BJ (cell line): ENCODE data around the gene DVL2. TPM values are rescaled to one million over a fixed set of nuclear protein-coding genes. Genes with fewer than 3 reads are reported as not detected.

Source experiments
- CTCF ChIA-PET: fragments of 350-600 bp; formaldehyde crosslinking; extraction: SDS; loops from one replicate; lab custom pipeline; 2021; ENCODE audit warnings: antibody characterized with exemption, inconsistent platforms; lab: Yijun Ruan, JAX
- POLR2A ChIA-PET: fragments of 300-600 bp; sonication (Branson Sonifier 250); formaldehyde crosslinking; extraction: SDS; loops from one replicate; lab custom pipeline; 2021; ENCODE audit warnings: antibody characterized with exemption; lab: Charles Lee
- DNase-seq: peaks from one replicate; pipeline ENCODE4 v3.0.0-alpha.2; 2011; ENCODE audit warnings: low read depth
- H3K27me3 ChIP-seq: 2 replicates; pipeline ENCODE4 v1.6.0; 2011; ENCODE audit warnings: low read length; ENCODE audit not compliant: control insufficient read depth, insufficient read depth
- H3K36me3 ChIP-seq: 2 replicates; pipeline ENCODE4 v1.5.1; 2011; ENCODE audit warnings: low read length; ENCODE audit not compliant: control insufficient read depth, insufficient read depth
- H3K4me3 ChIP-seq: 2 replicates; pipeline ENCODE4 v1.5.1; 2011; ENCODE audit warnings: low read depth, mild to moderate bottlenecking, control low read depth, low read length
- polyA plus RNA-seq: library from polyadenylated mRNA; depleted of rRNA; stranded (reverse); fragments of >200 nt; gene quantifications from 2 replicates; pipeline ENCODE4 v1.2.3, GENCODE V29; 2011
- TF ChIP-seq, protein P1 (sequence below): IDR thresholded peaks from 2 replicates; pipeline ENCODE4 v1.5.1; 2011; ENCODE audit warnings: low read depth, mild to moderate bottlenecking, control low read depth, inconsistent platforms, low read length, moderate library complexity; ENCODE audit not compliant: insufficient read depth

The DVL2 gene
- polyA plus RNA-seq, 1 experiment: 5.0 TPM

DNA sequence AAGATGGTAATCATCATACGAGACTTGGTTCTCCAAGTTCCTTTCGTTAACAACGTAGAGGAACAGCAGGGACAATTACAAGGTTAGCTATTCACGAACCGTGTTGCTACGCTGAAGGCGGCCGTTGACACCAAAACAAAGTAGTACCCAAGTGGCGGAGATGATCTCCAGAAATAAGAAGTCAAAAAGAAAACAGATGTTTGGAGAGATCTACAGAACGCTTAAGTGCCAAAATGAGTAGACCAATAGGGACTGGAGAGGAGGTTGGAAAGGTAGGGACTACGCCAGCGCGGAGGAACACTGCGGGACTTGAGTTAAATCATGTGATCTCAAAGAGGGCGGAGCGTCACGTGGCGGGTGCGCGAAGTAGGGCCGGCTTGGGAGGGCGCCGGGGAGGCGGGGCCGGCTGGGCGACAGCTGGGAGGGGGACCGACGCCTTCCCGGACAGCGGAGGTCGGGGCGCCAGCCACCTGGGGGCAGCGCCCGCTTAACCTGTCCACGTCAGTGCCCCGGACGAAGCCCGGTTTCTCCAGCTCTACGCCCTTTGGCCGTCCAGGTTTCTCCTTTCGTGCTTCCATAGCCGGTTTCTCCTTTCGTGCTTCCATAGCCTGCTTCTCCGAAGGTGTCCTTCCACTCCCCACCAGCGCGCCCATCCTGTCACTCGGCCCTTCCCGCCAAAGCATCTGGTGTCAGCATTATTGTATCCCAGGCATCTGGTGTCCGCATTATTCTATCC lies 8.6 kb upstream of the DVL2 start:
- ChIA-PET CTCF (interaction anchor here (0.7 to 1.1 kb wide), 3 partner anchors 38 to 66 kb away, joined by 3 to 4 read pairs (median 3); partner anchors contain the start of gene SLC2A4), POLR2A (interaction anchor here (0.9 kb wide), 1 partner anchor 9 kb away, joined by 4 read pairs; the partner anchor contains the start of genes CTDNEP1 and ELP5)
- no peak for DNase-seq
- TF ChIP-seq, protein P1, sequence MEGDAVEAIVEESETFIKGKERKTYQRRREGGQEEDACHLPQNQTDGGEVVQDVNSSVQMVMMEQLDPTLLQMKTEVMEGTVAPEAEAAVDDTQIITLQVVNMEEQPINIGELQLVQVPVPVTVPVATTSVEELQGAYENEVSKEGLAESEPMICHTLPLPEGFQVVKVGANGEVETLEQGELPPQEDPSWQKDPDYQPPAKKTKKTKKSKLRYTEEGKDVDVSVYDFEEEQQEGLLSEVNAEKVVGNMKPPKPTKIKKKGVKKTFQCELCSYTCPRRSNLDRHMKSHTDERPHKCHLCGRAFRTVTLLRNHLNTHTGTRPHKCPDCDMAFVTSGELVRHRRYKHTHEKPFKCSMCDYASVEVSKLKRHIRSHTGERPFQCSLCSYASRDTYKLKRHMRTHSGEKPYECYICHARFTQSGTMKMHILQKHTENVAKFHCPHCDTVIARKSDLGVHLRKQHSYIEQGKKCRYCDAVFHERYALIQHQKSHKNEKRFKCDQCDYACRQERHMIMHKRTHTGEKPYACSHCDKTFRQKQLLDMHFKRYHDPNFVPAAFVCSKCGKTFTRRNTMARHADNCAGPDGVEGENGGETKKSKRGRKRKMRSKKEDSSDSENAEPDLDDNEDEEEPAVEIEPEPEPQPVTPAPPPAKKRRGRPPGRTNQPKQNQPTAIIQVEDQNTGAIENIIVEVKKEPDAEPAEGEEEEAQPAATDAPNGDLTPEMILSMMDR: no peak
- Histone ChIP-seq H3K27me3 (no peaks in the 10 kb centered on the region), H3K36me3 (peaks cover 10% of the 10 kb centered on the region), H3K4me3 (peak overlapping the region; percentile 67)

DNA sequence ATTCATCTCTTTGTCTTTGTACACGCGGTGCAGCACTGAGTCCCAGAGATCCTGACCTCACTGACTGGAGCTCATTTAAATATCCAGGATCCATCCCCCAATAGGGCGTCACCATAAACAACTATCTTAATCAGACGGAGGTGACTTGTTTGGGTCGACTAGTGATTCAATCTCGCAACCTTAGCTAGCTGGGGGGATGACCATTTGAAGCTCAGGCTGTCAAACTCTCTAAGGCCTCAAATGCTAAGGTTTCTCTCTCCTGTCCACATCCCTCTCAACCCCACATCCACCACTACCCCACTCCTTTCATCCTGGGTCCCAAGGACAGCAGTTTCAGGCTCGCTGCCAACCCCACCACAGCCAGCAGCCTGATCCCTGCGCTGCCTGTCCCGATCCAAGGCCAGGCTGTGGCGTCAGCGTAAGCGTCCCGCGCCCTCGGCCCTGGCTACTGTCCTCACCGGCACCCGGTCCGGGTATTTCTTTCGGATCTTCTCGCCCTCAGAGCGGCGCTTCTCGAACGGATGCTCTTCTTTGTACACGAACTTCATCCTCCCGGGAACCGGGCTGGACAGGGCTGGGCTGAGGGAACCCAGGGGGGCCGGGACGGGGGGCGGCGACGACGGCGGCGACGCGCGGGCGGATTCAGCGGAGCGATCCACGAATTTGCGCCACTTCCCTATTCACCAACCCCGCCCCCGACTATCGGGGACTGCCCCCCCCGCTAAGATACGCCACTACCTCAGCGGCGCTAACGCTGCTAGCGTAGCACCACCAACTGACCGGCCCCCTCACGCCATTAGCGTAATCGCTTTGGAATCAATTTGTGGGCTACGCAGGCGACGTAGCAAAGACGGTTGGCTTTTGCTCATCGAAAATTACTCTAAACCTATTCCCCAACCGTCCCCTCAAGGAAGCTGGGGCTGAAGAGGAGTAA lies 7.7 kb upstream of the DVL2 start, which contains the start of gene GABARAP:
TSS of gene GABARAP (minus strand) at position 667 of the 934 bp plus-strand sequence. CDS start at position 548, 119 bp downstream.
- POLR2A ChIA-PET: interaction anchor here (0.5 to 0.9 kb wide), 3 partner anchors 9 to 351 kb away, joined by 3 to 4 read pairs (median 4); partner anchors contain the start of genes CTDNEP1 and ELP5

DNA sequence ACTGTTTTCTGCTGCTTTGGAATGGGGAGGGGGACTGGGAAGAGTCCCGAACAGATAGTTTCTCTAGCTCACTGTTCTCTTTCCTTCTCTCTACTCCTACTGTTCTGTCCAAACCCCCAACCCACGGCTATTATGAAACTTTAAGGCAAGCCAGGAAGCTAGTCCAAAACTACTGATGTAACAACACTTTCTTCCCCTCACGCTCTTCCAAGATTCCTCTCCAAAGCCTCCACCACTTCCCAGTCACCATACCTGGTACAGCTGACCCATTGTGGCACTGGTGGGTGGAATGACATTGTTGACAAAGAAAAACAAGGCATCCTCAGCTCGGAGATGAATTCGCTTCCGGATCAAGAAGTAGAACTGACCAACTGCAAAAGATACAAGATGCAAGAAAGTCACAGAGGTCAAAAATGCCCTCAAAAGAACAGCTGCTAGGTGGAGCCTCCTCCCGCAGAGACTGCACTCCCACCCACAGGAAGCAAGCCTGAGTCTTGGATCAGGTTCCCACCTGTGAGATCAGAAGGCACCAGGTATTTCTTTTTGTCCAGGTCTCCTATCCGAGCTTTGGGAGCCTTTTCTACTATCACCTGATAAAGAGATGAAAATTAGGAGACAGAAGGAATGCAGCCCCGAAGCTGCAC lies 6.9 kb upstream of the DVL2 start:
- DNase-seq: no peak
- TF ChIP-seq, protein P1: no peak
- POLR2A ChIA-PET: interaction anchor here (0.5 to 0.6 kb wide), 2 partner anchors 10 to 351 kb away, joined by 3 to 4 read pairs; partner anchors contain the start of gene CTDNEP1
- CTCF ChIA-PET: interaction anchor here (1.0 to 1.7 kb wide), 2 partner anchors 21 to 55 kb away, joined by 4 to 14 read pairs; no protein-coding TSS in a partner anchor
- Histone ChIP-seq H3K27me3 (no peaks in the 10 kb centered on the region), H3K4me3 (peak overlapping the region; percentile 67), H3K36me3 (peaks cover 10% of the 10 kb centered on the region)

More for the DNA sequence above, 7.7 kb upstream of the DVL2 start, which contains the start of gene GABARAP:
- peak within 1 kb of the TSS; percentile 67 for H3K4me3 ChIP-seq
- peaks cover 10% of the 10 kb centered on the region for H3K36me3 ChIP-seq
- TF ChIP-seq, protein P1: no peak
- no peaks in the 10 kb centered on the region for H3K27me3 ChIP-seq
- no peak for DNase-seq
- CTCF ChIA-PET: interaction anchor here (0.7 to 1.7 kb wide), 5 partner anchors 22 to 66 kb away, joined by 3 to 14 read pairs (median 4); partner anchors contain the start of gene SLC2A4

DNA sequence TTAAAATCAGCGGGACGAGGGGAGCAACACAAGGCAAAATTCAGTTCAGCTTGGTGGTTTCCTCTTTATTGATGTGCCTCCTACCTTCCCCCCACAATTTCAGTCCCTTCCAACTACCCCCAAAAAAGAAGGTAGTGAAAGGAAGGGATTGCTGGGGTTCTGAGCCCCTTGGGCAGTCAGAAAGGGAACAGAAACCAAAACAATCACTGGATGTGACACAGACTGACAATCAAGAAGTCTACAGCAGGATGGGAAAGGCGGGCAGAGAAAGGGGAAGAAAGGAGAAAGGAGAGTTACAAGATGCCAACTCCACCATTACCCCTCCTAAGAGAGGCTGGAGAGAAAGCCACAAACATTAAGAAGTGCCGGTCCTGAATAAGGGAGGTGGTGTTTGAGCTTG lies 6.1 kb upstream of the DVL2 start:
- CTCF ChIA-PET: interaction anchor here (1.7 to 3.6 kb wide), 2 partner anchors 56 kb away, joined by 14 to 19 read pairs; no protein-coding TSS in a partner anchor
- peaks cover 14% of the 10 kb centered on the region for H3K36me3 ChIP-seq
- TF ChIP-seq, protein P1: no peak

More for the DNA sequence above, 6.1 kb upstream of the DVL2 start:
- no peak for DNase-seq
- H3K4me3 ChIP-seq: no peak overlapping the region
- POLR2A ChIA-PET: no interaction called here
- H3K27me3 ChIP-seq: no peaks in the 10 kb centered on the region
